WTC11 (cell line): ENCODE data around the gene ARHGEF17. TPM values are rescaled to one million over a fixed set of nuclear protein-coding genes. Genes with fewer than 3 reads are reported as not detected.

ENCODE experiments used
- ATAC-seq: fragments of 200-7000 bp; cut with Tn5 transposase; 2 replicates; pipeline ENCODE4 v1.10.0; 2021; ENCODE audit warnings: mild to moderate bottlenecking, moderate library complexity
- CTCF ChIA-PET: fragments of 300-600 bp; sonication (Branson Sonifier 250); formaldehyde crosslinking; loops from one replicate; lab custom pipeline; 2021; ENCODE audit warnings: antibody characterized with exemption; lab: Charles Lee
- POLR2A ChIA-PET: fragments of 350-600 bp; sonication (Branson Sonifier 250); formaldehyde crosslinking; loops from one replicate; lab custom pipeline; 2021; ENCODE audit warnings: antibody characterized with exemption; lab: Charles Lee
- DNase-seq: peaks from one replicate; pipeline ENCODE4 v3.0.0; 2021; ENCODE audit warnings: low spot score
- H3K27ac Mint-ChIP-seq: 2 replicates; pipeline ENCODE4 v1.8.0; 2021; ENCODE audit warnings: mixed read lengths
- H3K27me3 Mint-ChIP-seq: 2 replicates; pipeline ENCODE4 v1.8.0; 2021; ENCODE audit warnings: low read depth, mild to moderate bottlenecking, moderate library complexity, mixed read lengths
- H3K36me3 Mint-ChIP-seq: 2 replicates; pipeline ENCODE4 v1.8.0; 2021; ENCODE audit warnings: mixed read lengths
- H3K4me1 Mint-ChIP-seq: 2 replicates; pipeline ENCODE4 v1.8.0; 2022; ENCODE audit warnings: mixed read lengths
- H3K4me3 Mint-ChIP-seq: 2 replicates; pipeline ENCODE4 v1.8.0; 2021; ENCODE audit warnings: mild to moderate bottlenecking, moderate library complexity, mixed read lengths
- H3K9me3 Mint-ChIP-seq: 2 replicates; pipeline ENCODE4 v1.8.0; 2021; ENCODE audit warnings: mixed read lengths
- ATF1 ChIP-seq: sonication (generic); formaldehyde crosslinking; IDR thresholded peaks from 2 replicates; pipeline ENCODE4 v1.8.1; 2023; ENCODE audit warnings: mild to moderate bottlenecking, moderate library complexity, missing genetic modification reagents
- ATF2 ChIP-seq: sonication (generic); formaldehyde crosslinking; IDR thresholded peaks from 2 replicates; pipeline ENCODE4 v1.8.1; 2022; ENCODE audit warnings: low read depth, missing genetic modification reagents, borderline replicate concordance
- ATF3 ChIP-seq: sonication (generic); formaldehyde crosslinking; conservative IDR thresholded peaks from 2 replicates; pipeline ENCODE4 v1.8.1; 2022; ENCODE audit warnings: mild to moderate bottlenecking, missing genetic modification reagents
- CREM ChIP-seq: sonication (generic); formaldehyde crosslinking; IDR thresholded peaks from 2 replicates; pipeline ENCODE4 v1.8.1; 2022; ENCODE audit warnings: mild to moderate bottlenecking, missing genetic modification reagents, moderate library complexity
- CTCF ChIP-seq: fragments of 200-600 bp; IDR thresholded peaks from 2 replicates; pipeline ENCODE4 v1.8.0; 2022; ENCODE audit warnings: antibody characterized with exemption
- E2F1 ChIP-seq: sonication (generic); formaldehyde crosslinking; IDR thresholded peaks from 2 replicates; pipeline ENCODE4 v1.8.0; 2022; ENCODE audit warnings: mild to moderate bottlenecking, missing genetic modification reagents
- EMX1 ChIP-seq: fragments of 250-450 bp; sonication (Bioruptor Pico); IDR thresholded peaks from 2 replicates; pipeline ENCODE4 v1.8.0; 2021; ENCODE audit warnings: mild to moderate bottlenecking
- FOXP1 ChIP-seq: sonication (generic); formaldehyde crosslinking; IDR thresholded peaks from 2 replicates; pipeline ENCODE4 v1.8.0; 2022; ENCODE audit warnings: missing genetic modification reagents, mild to moderate bottlenecking, moderate library complexity, borderline replicate concordance
- IRF2 ChIP-seq: sonication (generic); formaldehyde crosslinking; IDR thresholded peaks from 2 replicates; pipeline ENCODE4 v1.8.0; 2022; ENCODE audit warnings: low read depth, missing genetic modification reagents, borderline replicate concordance
- NR2C2 ChIP-seq: sonication (generic); formaldehyde crosslinking; IDR thresholded peaks from 2 replicates; pipeline ENCODE4 v1.8.0; 2022; ENCODE audit warnings: mild to moderate bottlenecking, missing genetic modification reagents
- PRDM15 ChIP-seq: sonication (generic); formaldehyde crosslinking; IDR thresholded peaks from 2 replicates; pipeline ENCODE4 v1.8.0; 2022; ENCODE audit warnings: missing genetic modification reagents
- PRRX2 ChIP-seq: fragments of 250-450 bp; sonication (Bioruptor Pico); IDR thresholded peaks from 2 replicates; pipeline ENCODE4 v1.8.0; 2021; ENCODE audit warnings: mild to moderate bottlenecking
- RELA ChIP-seq: sonication (generic); formaldehyde crosslinking; IDR thresholded peaks from 2 replicates; pipeline ENCODE4 v1.8.1; 2022; ENCODE audit warnings: missing genetic modification reagents, mild to moderate bottlenecking, borderline replicate concordance
- RORB ChIP-seq: fragments of 250-450 bp; sonication (Bioruptor Pico); IDR thresholded peaks from 2 replicates; pipeline ENCODE4 v1.9.0; 2021; ENCODE audit warnings: mild to moderate bottlenecking
- TP53 ChIP-seq: sonication (generic); formaldehyde crosslinking; IDR thresholded peaks from 2 replicates; pipeline ENCODE4 v1.8.1; 2023; ENCODE audit warnings: mild to moderate bottlenecking, missing genetic modification reagents
- ZNF396 ChIP-seq: fragments of 250-450 bp; sonication (Bioruptor Pico); IDR thresholded peaks from 2 replicates; pipeline ENCODE4 v1.8.0; 2021; ENCODE audit warnings: mild to moderate bottlenecking, moderate library complexity, borderline replicate concordance
- ZSCAN18 ChIP-seq: fragments of 250-450 bp; sonication (Bioruptor Pico); IDR thresholded peaks from 2 replicates; pipeline ENCODE4 v2.1.2; 2022; ENCODE audit warnings: mild to moderate bottlenecking, moderate library complexity
- total RNA-seq: library from RNA; stranded (reverse); gene quantifications from 3 replicates; pipeline ENCODE4 v1.2.3, GENCODE V29; 2021

The ARHGEF17 gene
- total RNA-seq, 1 experiment from 2014 or later, result 18.2 TPM

- no peak for TF ChIP-seq ATF2 (CRISPR knock-in tag)
- no peak for TF ChIP-seq EMX1
- no peak for TF ChIP-seq ZSCAN18 (CRISPR knock-in tag)
- TF ChIP-seq ATF3, result no peak
- no peak for TF ChIP-seq TP53 (CRISPR knock-in tag)
- no peak for TF ChIP-seq RORB
- TF ChIP-seq CREM (CRISPR knock-in tag), result no peak
- TF ChIP-seq PRRX2 (CRISPR knock-in tag), result no peak
Observed at GRCh38 chr11:73372375-73372993, 64.4 kb downstream of the ARHGEF17 start (continued).

- Mint-ChIP-seq H3K4me1 (peaks cover 12% of the 10 kb centered on the region), H3K4me3 (no peak overlapping the region), H3K36me3 (no peaks in the 10 kb centered on the region), H3K9me3 (no peaks in the 10 kb centered on the region), H3K27me3 (peaks cover 16% of the 10 kb centered on the region), H3K27ac (no peak overlapping the region)
- TF ChIP-seq ZNF396 (CRISPR knock-in tag) (no peak), RELA (CRISPR knock-in tag) (no peak), IRF2 (CRISPR knock-in tag) (no peak), E2F1 (CRISPR knock-in tag) (no peak), FOXP1 (no peak), CTCF (no peak), PRDM15 (CRISPR knock-in tag) (no peak), ATF1 (CRISPR knock-in tag) (no peak), NR2C2 (CRISPR knock-in tag) (no peak), TP53 (CRISPR knock-in tag) (no peak)
- DNase-seq, result no peak
- CTCF ChIA-PET, result interaction anchor here (1.1 to 5.0 kb wide), 7 partner anchors 8 to 287 kb away, joined by 4 to 25 read pairs (median 9); no protein-coding TSS in a partner anchor
- POLR2A ChIA-PET, result no interaction called here
- no peak for ATAC-seq
Observed at GRCh38 chr11:73374151-73374550, 66.1 kb downstream of the ARHGEF17 start.
